K562 (cell line): ENCODE data around the gene LPIN3. TPM values are rescaled to one million over a fixed set of nuclear protein-coding genes. Genes with fewer than 3 reads are reported as not detected.

ENCODE experiments used
- ATAC-seq: fragments of 200-7000 bp; cut with Tn5 transposase; 3 replicates; pipeline ENCODE4 v1.9.1; 2020; ENCODE audit warnings: moderate library complexity
- BruUV-seq: library from RNA; stranded (reverse); fragments of 400-500 nt; replicated peaks from 2 replicates; lab custom pipeline; 2021; lab: Mats Ljungman, UMichigan
- CTCF ChIA-PET: fragments of 300-600 bp; formaldehyde crosslinking; extraction: SDS; loops from one replicate; lab custom pipeline; 2021; ENCODE audit warnings: low intra/inter-chr PET ratio; lab: Yijun Ruan, JAX
- POLR2A ChIA-PET: fragments of 300-600, 350-650 bp; sonication (Branson Sonifier 250); formaldehyde crosslinking; extraction: SDS; loops from one replicate; lab custom pipeline; 2021; ENCODE audit warnings: antibody characterized with exemption, inconsistent platforms; lab: Yijun Ruan, JAX
- DNase-seq, 4 experiments: peaks; one replicate each; pipeline versions ENCODE4 v3.0.0 to v3.0.0-alpha.2; 2011 to 2018; ENCODE audit warnings: low spot score in 3 of 4, mixed read lengths in 3 of 4; ENCODE audit errors: extremely low read depth in 1 of 4
- FAIRE-seq: peaks from 2 replicates; lab custom pipeline; 2011; peaks lifted over from hg19 to GRCh38; lab: Jason Lieb, UNC
- H2AFZ ChIP-seq: 2 replicates; pipeline ENCODE4 v1.6.0; 2011; ENCODE audit warnings: low read depth, low read length, control low read depth, inconsistent platforms
- H3K27ac ChIP-seq: fragments of 200-600 bp; 3 replicates; pipeline ENCODE4 v1.8.0; 2011; ENCODE audit warnings: low read depth, mild to moderate bottlenecking, control low read depth, inconsistent platforms, low read length, moderate library complexity, mixed read lengths; ENCODE audit errors: extremely low read depth
- H3K27me3 ChIP-seq, 2 experiments: fragments of 300-600 bp in 1 of 2; 2 replicates in 1 of 2; 3 replicates in 1 of 2; pipeline versions ENCODE4 v1.6.0 to v1.8.0; 2011; ENCODE audit warnings: inconsistent platforms in 2 of 2, low read length in 2 of 2, mild to moderate bottlenecking in 1 of 2, mixed read lengths in 1 of 2, moderate library complexity in 1 of 2; ENCODE audit not compliant: control insufficient read depth in 2 of 2, insufficient read depth in 2 of 2
- H3K36me3 ChIP-seq: fragments of 300-600 bp; 3 replicates; pipeline ENCODE4 v1.8.0; 2011; ENCODE audit warnings: mild to moderate bottlenecking, low read length, inconsistent platforms; ENCODE audit not compliant: control insufficient read depth, insufficient read depth
- H3K4me1 ChIP-seq, 2 experiments: fragments of 200-600 bp in 1 of 2; replicated peaks in 1 of 2; 2 replicates in 1 of 2; 3 replicates in 1 of 2; pipeline versions ENCODE4 v1.5.1 to v1.8.0; 2011; ENCODE audit warnings: inconsistent platforms in 2 of 2, low read length in 2 of 2, mild to moderate bottlenecking in 1 of 2, mixed read lengths in 1 of 2, moderate library complexity in 1 of 2; ENCODE audit not compliant: control insufficient read depth in 2 of 2, insufficient read depth in 2 of 2
- H3K4me2 ChIP-seq: 2 replicates; pipeline ENCODE4 v1.6.1; 2011; ENCODE audit warnings: low read length, control low read depth, inconsistent platforms, mixed read lengths; ENCODE audit not compliant: insufficient read depth
- H3K4me3 ChIP-seq: fragments of 200-600 bp; sonication (generic), shearing (Covaris generic); 2 replicates; pipeline ENCODE4 v1.5.1; 2016; ENCODE audit warnings: control low read depth, inconsistent platforms
- H3K79me2 ChIP-seq: fragments of 200-600 bp; 3 replicates; pipeline ENCODE4 v1.8.0; 2011; ENCODE audit warnings: low read length, inconsistent platforms; ENCODE audit not compliant: control insufficient read depth, insufficient read depth
- H3K9ac ChIP-seq, 2 experiments: 2 replicates each; pipeline versions ENCODE4 v1.6.0 to v1.6.1; 2011; ENCODE audit warnings: low read depth in 2 of 2, low read length in 2 of 2, control low read depth in 1 of 2, inconsistent platforms in 1 of 2, mild to moderate bottlenecking in 1 of 2, mixed read lengths in 1 of 2; ENCODE audit not compliant: insufficient read depth in 1 of 2
- H3K9me1 ChIP-seq: one replicate; pipeline ENCODE4 v1.6.0; 2011; ENCODE audit warnings: inconsistent platforms, mild to moderate bottlenecking, low read length, moderate library complexity; ENCODE audit not compliant: control insufficient read depth, insufficient read depth
- H3K9me3 ChIP-seq: replicated peaks from 2 replicates; pipeline ENCODE4 v1.5.1; 2011; ENCODE audit warnings: low read depth, low read length, inconsistent platforms; ENCODE audit not compliant: control insufficient read depth, insufficient read depth
- H4K20me1 ChIP-seq: replicated peaks from 2 replicates; pipeline ENCODE4 v1.6.1; 2011; ENCODE audit warnings: low read length, inconsistent platforms, mixed read lengths; ENCODE audit not compliant: control insufficient read depth, insufficient read depth
- ATF1 ChIP-seq, 2 experiments: fragments of 450-650 bp in 1 of 2; IDR thresholded peaks; 2 replicates each; pipeline ENCODE4 v1.6.1; 2016; ENCODE audit warnings: missing compliant biosample characterization in 1 of 2, missing genetic modification characterization in 1 of 2
- MEIS2 ChIP-seq: fragments of 450-650 bp; IDR thresholded peaks from 2 replicates; pipeline ENCODE4 v1.6.1; 2014; ENCODE audit warnings: mild to moderate bottlenecking; ENCODE audit not compliant: partially characterized antibody
- NFIC ChIP-seq: fragments of 450-650 bp; IDR thresholded peaks from 2 replicates; pipeline ENCODE4 v1.6.1; 2017; ENCODE audit warnings: mild to moderate bottlenecking, inconsistent platforms
- PHF8 ChIP-seq: fragments of 200-600 bp; sonication (generic); IDR thresholded peaks from 2 replicates; pipeline ENCODE4 v1.6.1; 2012; ENCODE audit warnings: mixed run types, mild to moderate bottlenecking, inconsistent platforms, low read length, moderate library complexity, borderline replicate concordance
- SIX5 ChIP-seq, 2 experiments: IDR thresholded peaks; 2 replicates each; pipeline ENCODE4 v1.6.1; 2011; ENCODE audit warnings: low read length in 2 of 2, borderline replicate concordance in 1 of 2, low read depth in 1 of 2, mild to moderate bottlenecking in 1 of 2, moderate library complexity in 1 of 2; ENCODE audit not compliant: insufficient read depth in 1 of 2
- SMAD2 ChIP-seq: fragments of 150-350 bp; IDR thresholded peaks from 2 replicates; pipeline ENCODE4 v1.6.1; 2014; ENCODE audit warnings: low read depth, mild to moderate bottlenecking, low read length
- STAT5A ChIP-seq: IDR thresholded peaks from 2 replicates; pipeline ENCODE4 v1.6.1; 2012; ENCODE audit warnings: low read length, inconsistent platforms, borderline replicate concordance
- ZFX ChIP-seq: sonication (generic); formaldehyde crosslinking; IDR thresholded peaks from 2 replicates; pipeline ENCODE4 v1.8.0; 2022; ENCODE audit warnings: mild to moderate bottlenecking, missing genetic modification reagents, moderate library complexity
- ZNF121 ChIP-seq: sonication (generic); formaldehyde crosslinking; conservative IDR thresholded peaks from 2 replicates; pipeline ENCODE4 v1.8.0; 2022; ENCODE audit warnings: missing genetic modification reagents
- WGBS: fragments of 100-300 bp; shearing (Covaris generic); methylation state at CpG from one replicate; pipeline ENCODE4 v1.1.6; 2016; ENCODE audit warnings: low coverage, mixed read lengths; ENCODE audit not compliant: insufficient coverage; ENCODE audit errors: missing lambda C conversion rate; 5-methylcytosine and 5-hydroxymethylcytosine counted together
- in situ Hi-C: fragments of 300-500 bp; cut with MboI; formaldehyde crosslinking; loops from 4 replicates; pipeline ENCODE4 v1.15.0; 2018; ENCODE audit warnings: inconsistent platforms, mixed read lengths
- intact Hi-C: fragments of 100-400 bp; cut with micrococcal nuclease; formaldehyde crosslinking; loops from 2 replicates; pipeline ENCODE4 v1.14.2; 2022
- polyA plus RNA-seq, 8 experiments: library from polyadenylated mRNA; depleted of rRNA in 4 of 8; stranded (reverse) in 5 of 8; unstranded in 3 of 8; fragments of >200 nt; fragmentation: Nextera tagmentation in 2 of 8; fragmentation: Illumina TruSeq in 1 of 8; extraction: Ambion mirVana in 2 of 8; extraction: Trizol in 1 of 8; gene quantifications; 2 replicates each; pipeline versions ENCODE4 v1.2.1 to v1.2.3, GENCODE V29; 2011 to 2014; ENCODE audit warnings: inconsistent platforms in 1 of 8, missing spikeins in 1 of 8
- total RNA-seq, 7 experiments: library from RNA; depleted of rRNA in 6 of 7; stranded (reverse); fragments of >200 nt in 6 of 7; fragmentation: Illumina TruSeq in 2 of 7; extraction: Trizol in 2 of 7; gene quantifications; 2 replicates each; pipeline versions ENCODE4 v1.2.1 to v1.2.3, GENCODE V29; 2011 to 2021; ENCODE audit warnings: low replicate concordance in 1 of 7
- TF ChIP-seq, protein P1 (sequence below): sonication (generic); formaldehyde crosslinking; IDR thresholded peaks from 2 replicates; pipeline ENCODE4 v1.8.1; 2023; ENCODE audit warnings: mild to moderate bottlenecking, missing genetic modification reagents

Gene LPIN3
- total and polyA plus RNA-seq, 9 of the 15 experiments (the other 6 are each of a cell fraction or from before 2014, with no cell fraction given): 2.2 to 10.4 (median 5.9) TPM

DNA sequence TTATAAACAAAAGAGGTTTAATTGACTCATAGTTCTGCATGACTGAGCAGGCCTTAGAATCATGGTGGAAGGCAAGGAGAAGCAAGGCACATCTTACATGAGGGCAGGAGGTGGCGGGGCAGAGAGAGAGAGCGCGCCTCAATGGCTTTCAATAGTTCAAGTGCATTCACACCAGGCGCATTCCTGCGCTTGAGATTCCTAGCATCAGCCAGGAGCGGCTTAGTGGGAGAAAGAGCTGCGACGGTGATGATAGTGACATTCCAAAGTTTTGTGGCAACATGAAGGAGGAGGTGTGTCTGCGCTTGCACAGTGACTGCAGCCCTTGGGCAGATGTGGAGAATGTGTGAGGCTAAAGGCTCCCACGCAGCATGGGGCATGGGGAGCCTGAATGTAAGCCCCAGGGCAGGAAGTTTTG, 51.0 kb downstream of the LPIN3 start:
- Histone ChIP-seq H3K27me3 (peaks cover 0 to 10% of the 10 kb centered on the region in 2 experiments; a peak in 1 of 5 replicates), H3K4me1 (peaks cover 2 to 3% of the 10 kb centered on the region in 2 experiments; a peak in 3 of 5 replicates), H2AFZ (no peak overlapping the region), H4K20me1 (no peaks in the 10 kb centered on the region), H3K36me3 (no peaks in the 10 kb centered on the region), H3K9ac (no peak overlapping the region), H3K27ac (no peak overlapping the region), H3K79me2 (no peaks in the 10 kb centered on the region), H3K9me1 (no peaks in the 10 kb centered on the region), H3K4me2 (no peak overlapping the region), H3K4me3 (no peak overlapping the region), H3K9me3 (no peaks in the 10 kb centered on the region)
- ATAC-seq (no peak), FAIRE-seq (no peak), DNase-seq (no peak)
- intact Hi-C loops (no loop called here), in situ Hi-C loops (no loop called here)
- ChIA-PET POLR2A (interaction anchor here (0.6 kb wide), 1 partner anchor 938 kb away, joined by 4 read pairs; no protein-coding TSS in a partner anchor), CTCF (no interaction called here)
- BruUV-seq: no TSS peak
- TF ChIP-seq, protein P1, sequence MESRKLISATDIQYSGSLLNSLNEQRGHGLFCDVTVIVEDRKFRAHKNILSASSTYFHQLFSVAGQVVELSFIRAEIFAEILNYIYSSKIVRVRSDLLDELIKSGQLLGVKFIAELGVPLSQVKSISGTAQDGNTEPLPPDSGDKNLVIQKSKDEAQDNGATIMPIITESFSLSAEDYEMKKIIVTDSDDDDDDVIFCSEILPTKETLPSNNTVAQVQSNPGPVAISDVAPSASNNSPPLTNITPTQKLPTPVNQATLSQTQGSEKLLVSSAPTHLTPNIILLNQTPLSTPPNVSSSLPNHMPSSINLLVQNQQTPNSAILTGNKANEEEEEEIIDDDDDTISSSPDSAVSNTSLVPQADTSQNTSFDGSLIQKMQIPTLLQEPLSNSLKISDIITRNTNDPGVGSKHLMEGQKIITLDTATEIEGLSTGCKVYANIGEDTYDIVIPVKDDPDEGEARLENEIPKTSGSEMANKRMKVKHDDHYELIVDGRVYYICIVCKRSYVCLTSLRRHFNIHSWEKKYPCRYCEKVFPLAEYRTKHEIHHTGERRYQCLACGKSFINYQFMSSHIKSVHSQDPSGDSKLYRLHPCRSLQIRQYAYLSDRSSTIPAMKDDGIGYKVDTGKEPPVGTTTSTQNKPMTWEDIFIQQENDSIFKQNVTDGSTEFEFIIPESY (CRISPR knock-in tag): peak; percentile 46
- no peak for TF ChIP-seq PHF8
- WGBS: 40% methylated on average over 8 of the region's 10 CpGs

DNA sequence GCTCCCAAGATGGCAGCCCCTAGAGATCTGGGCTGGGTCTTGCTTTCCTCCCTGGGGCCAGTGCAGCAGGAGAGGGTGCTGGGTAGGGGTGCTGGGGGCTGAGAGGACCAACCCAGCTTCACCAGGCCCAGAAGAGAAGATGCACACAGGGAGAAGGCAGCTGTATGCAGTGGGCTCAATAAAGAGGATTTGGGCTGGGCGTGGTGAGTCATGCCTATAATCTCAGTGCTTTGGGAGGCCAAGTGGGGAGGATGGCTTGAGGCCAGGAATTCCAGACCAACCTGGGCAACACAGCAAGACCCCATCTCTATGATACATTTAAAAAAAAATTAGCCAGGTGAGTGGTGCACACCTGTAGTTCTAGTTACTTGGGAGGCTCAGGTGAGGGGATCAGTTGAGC, 51.7 kb downstream of the LPIN3 start:
- Histone ChIP-seq H3K4me1 (peaks cover 1 to 3% of the 10 kb centered on the region in 2 experiments; a peak in 3 of 5 replicates), H4K20me1 (no peaks in the 10 kb centered on the region), H3K4me3 (no peak overlapping the region), H3K27me3 (peaks cover 0 to 10% of the 10 kb centered on the region in 2 experiments; a peak in 1 of 5 replicates), H2AFZ (no peak overlapping the region), H3K27ac (no peak overlapping the region), H3K4me2 (no peak overlapping the region), H3K36me3 (no peaks in the 10 kb centered on the region), H3K9me1 (no peaks in the 10 kb centered on the region), H3K79me2 (no peaks in the 10 kb centered on the region), H3K9ac (no peak overlapping the region), H3K9me3 (no peaks in the 10 kb centered on the region)
- FAIRE-seq: no peak
- TF ChIP-seq NFIC (peak; percentile 35; the same call in 1 of the 2 replicates), MEIS2 (no peak), ZFX (CRISPR knock-in tag) (no peak), SIX5 (IDR thresholded peaks at IDR 0.05; ENCODE audit: borderline replicate concordance in 1 of 2, insufficient read depth in 1 of 2, low read depth in 1 of 2, low read length in 2 of 2) (no peak), ATF1 (CRISPR knock-in tag; IDR thresholded peaks at IDR 0.05) (no peak), ATF1 (tag; IDR thresholded peaks at IDR 0.05) (no peak), SMAD2 (no peak), STAT5A (no peak), ZNF121 (CRISPR knock-in tag) (peak; percentile 87)
- ChIA-PET CTCF (no interaction called here), POLR2A (interaction anchor here (0.6 kb wide), 1 partner anchor 938 kb away, joined by 4 read pairs; no protein-coding TSS in a partner anchor)
- BruUV-seq: no TSS peak
- 0% methylated on average over 1 of the region's 1 CpG for WGBS
- ATAC-seq: no peak
- in situ Hi-C loops: no loop called here
- no peak for DNase-seq
- intact Hi-C loops: no loop called here
